Karpas-422 (cell line): ENCODE data around the gene NUP188. TPM values are rescaled to one million over a fixed set of nuclear protein-coding genes. Genes with fewer than 3 reads are reported as not detected.

Experiments used
- DNase-seq: peaks from one replicate; pipeline ENCODE4 v3.0.0-alpha.2; 2015
- H2AFZ ChIP-seq: fragments of 200-600 bp; sonication (generic); 2 replicates; pipeline ENCODE4 v1.6.1; 2014; ENCODE audit warnings: antibody characterized with exemption, low read length, mixed read lengths
- H3K27ac ChIP-seq: fragments of 200-600 bp; sonication (generic); 2 replicates; pipeline ENCODE4 v1.5.1; 2014; ENCODE audit warnings: mild to moderate bottlenecking, low read length, moderate library complexity
- H3K27me3 ChIP-seq: fragments of 200-600 bp; sonication (generic); 2 replicates; pipeline ENCODE4 v1.6.1; 2014; ENCODE audit warnings: low read length, mixed read lengths
- H3K36me3 ChIP-seq: fragments of 200-600 bp; sonication (generic); 2 replicates; pipeline ENCODE4 v1.6.1; 2014; ENCODE audit warnings: low read length, mixed read lengths; ENCODE audit not compliant: insufficient read depth
- H3K4me1 ChIP-seq: fragments of 200-600 bp; sonication (generic); 2 replicates; pipeline ENCODE4 v1.6.1; 2014; ENCODE audit warnings: mild to moderate bottlenecking, low read length, mixed read lengths
- H3K4me2 ChIP-seq: fragments of 200-600 bp; sonication (generic); 2 replicates; pipeline ENCODE4 v1.6.1; 2014; ENCODE audit warnings: low read length, low read depth, mild to moderate bottlenecking; ENCODE audit not compliant: poor library complexity, severe bottlenecking
- H3K4me3 ChIP-seq: fragments of 200-600 bp; sonication (generic); 2 replicates; pipeline ENCODE4 v1.5.1; 2014; ENCODE audit warnings: mild to moderate bottlenecking, antibody characterized with exemption, low read length, mixed read lengths
- H3K79me2 ChIP-seq: fragments of 200-600 bp; sonication (generic); 2 replicates; pipeline ENCODE4 v1.6.1; 2014; ENCODE audit warnings: mild to moderate bottlenecking, low read length, mixed read lengths
- H3K9ac ChIP-seq: fragments of 200-600 bp; sonication (generic); 2 replicates; pipeline ENCODE4 v1.6.0; 2014; ENCODE audit warnings: low read length
- H3K9me2 ChIP-seq: fragments of 200-600 bp; sonication (generic), shearing (Covaris generic); replicated peaks from 2 replicates; pipeline ENCODE4 v1.6.0; 2014; ENCODE audit warnings: mild to moderate bottlenecking, low read length, moderate library complexity; ENCODE audit not compliant: insufficient read depth
- H3K9me3 ChIP-seq: fragments of 300-700, 200-600 bp; sonication (generic); 2 replicates; pipeline ENCODE4 v1.6.1; 2014; ENCODE audit warnings: low read length, mixed read lengths
- H4K20me1 ChIP-seq: fragments of 200-600 bp; sonication (generic); 2 replicates; pipeline ENCODE4 v1.6.1; 2014; ENCODE audit warnings: mild to moderate bottlenecking, antibody characterized with exemption, low read length, low read depth; ENCODE audit not compliant: insufficient read depth
- total RNA-seq: library from RNA; depleted of rRNA; stranded (reverse); fragments of >200 nt; shearing (Covaris generic); gene quantifications from 2 replicates; pipeline ENCODE4 v1.2.3, GENCODE V29; 2014; ENCODE audit warnings: low replicate concordance

Gene NUP188
- total RNA-seq, 1 experiment from 2014 or later: 32.1 TPM

DNA sequence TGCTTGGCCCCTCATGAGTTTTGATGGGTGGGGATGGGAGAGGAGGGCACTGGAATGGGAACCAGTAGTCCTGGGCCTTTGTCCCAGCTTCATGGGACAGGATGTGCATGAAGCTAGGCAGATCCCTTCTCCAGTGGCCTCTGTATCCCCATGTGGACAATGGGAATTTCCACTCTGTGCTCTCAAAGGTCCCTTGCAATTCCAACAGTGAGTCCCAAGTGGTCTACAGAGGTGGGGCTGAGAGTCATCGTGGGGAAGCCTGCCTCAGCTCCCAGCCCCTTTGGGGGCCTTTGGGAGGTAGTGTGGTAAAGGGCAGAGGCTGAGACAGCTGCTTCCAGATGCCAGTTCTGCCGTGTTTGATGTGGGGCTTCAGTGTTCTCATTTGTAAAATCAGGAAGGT, 28.6 kb upstream of the NUP188 start:
- Histone ChIP-seq H3K79me2 (no peaks in the 10 kb centered on the region), H3K27me3 (no peaks in the 10 kb centered on the region), H3K4me2 (no peak overlapping the region), H3K4me1 (peaks cover 17% of the 10 kb centered on the region), H3K9me3 (no peaks in the 10 kb centered on the region), H3K4me3 (no peak overlapping the region), H3K9me2 (no peaks in the 10 kb centered on the region), H3K27ac (no peak overlapping the region), H2AFZ (no peak overlapping the region), H3K9ac (no peak overlapping the region), H3K36me3 (no peaks in the 10 kb centered on the region; the same call in 1 of the 2 replicates), H4K20me1 (no peaks in the 10 kb centered on the region)
- DNase-seq: no peak

DNA sequence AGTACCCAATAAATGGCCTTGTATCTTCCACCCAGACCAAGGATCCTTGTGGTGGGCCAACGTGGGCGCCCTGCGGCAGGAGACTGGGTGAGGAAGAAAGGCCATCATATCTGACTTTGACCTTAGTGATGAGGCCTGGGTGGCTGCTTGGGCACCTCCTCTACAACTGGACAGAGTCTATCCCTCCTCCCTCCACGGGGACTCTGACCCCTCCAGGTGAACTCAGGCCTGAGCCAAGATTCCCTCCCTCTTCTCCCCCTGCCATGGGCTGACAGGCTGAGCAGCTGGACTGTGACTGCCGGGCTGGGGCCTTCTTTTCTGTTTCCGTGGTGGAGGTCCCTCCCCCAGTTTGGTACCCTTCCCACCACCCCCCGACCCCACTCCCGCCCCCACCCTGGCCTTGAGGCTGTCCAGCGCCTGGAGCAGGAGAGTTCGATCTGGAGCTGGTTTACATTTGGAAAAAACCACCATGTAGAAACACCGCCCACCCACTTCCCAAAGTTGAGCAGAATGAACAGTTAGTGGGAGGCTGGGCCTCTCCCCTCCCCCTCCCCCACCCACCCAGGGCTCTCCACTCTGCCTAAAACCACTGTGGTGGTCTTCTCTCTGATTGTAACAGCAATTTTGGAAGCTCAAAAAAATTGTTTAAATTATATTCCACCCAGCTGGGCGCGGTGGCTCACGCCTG, 28.0 kb upstream of the NUP188 start:
- Histone ChIP-seq H3K9me3 (no peaks in the 10 kb centered on the region), H3K79me2 (no peaks in the 10 kb centered on the region), H2AFZ (no peak overlapping the region), H3K4me1 (peaks cover 17% of the 10 kb centered on the region), H3K4me3 (no peak overlapping the region), H3K36me3 (no peaks in the 10 kb centered on the region; the same call in 1 of the 2 replicates), H3K27ac (no peak overlapping the region), H4K20me1 (no peaks in the 10 kb centered on the region), H3K27me3 (no peaks in the 10 kb centered on the region), H3K9ac (no peak overlapping the region), H3K9me2 (no peaks in the 10 kb centered on the region), H3K4me2 (no peak overlapping the region)
- DNase-seq: no peak

DNA sequence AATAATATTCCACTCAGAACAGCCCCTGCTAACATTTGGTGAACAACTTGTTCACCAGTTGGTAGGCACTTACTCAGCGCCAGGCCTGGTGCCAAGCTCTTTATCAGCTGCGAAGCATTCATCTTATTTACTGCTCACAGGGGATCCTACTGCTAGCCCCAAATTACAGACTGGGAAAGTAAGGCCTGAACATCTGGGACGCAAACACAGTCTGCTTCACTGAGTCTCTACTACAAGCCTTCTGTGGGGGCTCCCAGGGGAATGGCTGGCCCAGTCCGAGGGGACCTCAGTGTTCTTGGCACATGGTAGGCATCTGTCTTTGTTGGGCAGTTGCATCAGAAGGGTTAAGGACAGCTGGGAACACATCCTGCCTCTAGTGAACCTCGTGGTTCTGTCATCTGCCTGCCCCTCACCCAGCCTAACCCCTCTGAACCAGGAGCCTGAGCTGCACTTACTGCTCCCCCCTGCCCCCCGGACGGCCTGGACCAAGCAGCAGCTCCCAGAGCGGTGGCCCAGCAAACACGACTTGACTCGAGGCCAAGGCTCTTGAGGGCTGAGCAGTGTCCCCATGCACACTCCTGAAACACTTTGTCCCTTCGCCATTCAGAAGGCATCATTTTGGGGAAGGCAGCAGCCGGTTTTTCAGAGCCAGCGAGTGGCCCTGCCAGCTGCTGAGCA, 27.0 kb upstream of the NUP188 start, which contains the start of gene PHYHD1:
TSS of gene PHYHD1 (plus strand) at position 602 of the 678 bp plus-strand sequence. CDS start 1,342 bp downstream, outside the sequence.
- Histone ChIP-seq H3K4me2 (peak within 1 kb of the TSS; percentile 69), H3K79me2 (no peaks in the 10 kb centered on the region), H3K9ac (peak within 1 kb of the TSS; percentile 55; the same call in 1 of the 2 replicates), H3K9me3 (no peaks in the 10 kb centered on the region), H3K27me3 (no peaks in the 10 kb centered on the region), H3K9me2 (no peaks in the 10 kb centered on the region), H4K20me1 (no peaks in the 10 kb centered on the region), H2AFZ (no peak within 1 kb of the TSS), H3K27ac (no peak within 1 kb of the TSS), H3K36me3 (no peaks in the 10 kb centered on the region; the same call in 1 of the 2 replicates), H3K4me3 (peak within 1 kb of the TSS; percentile 60; the same call in 1 of the 2 replicates), H3K4me1 (peaks cover 17% of the 10 kb centered on the region)
- DNase-seq: no peak

DNA sequence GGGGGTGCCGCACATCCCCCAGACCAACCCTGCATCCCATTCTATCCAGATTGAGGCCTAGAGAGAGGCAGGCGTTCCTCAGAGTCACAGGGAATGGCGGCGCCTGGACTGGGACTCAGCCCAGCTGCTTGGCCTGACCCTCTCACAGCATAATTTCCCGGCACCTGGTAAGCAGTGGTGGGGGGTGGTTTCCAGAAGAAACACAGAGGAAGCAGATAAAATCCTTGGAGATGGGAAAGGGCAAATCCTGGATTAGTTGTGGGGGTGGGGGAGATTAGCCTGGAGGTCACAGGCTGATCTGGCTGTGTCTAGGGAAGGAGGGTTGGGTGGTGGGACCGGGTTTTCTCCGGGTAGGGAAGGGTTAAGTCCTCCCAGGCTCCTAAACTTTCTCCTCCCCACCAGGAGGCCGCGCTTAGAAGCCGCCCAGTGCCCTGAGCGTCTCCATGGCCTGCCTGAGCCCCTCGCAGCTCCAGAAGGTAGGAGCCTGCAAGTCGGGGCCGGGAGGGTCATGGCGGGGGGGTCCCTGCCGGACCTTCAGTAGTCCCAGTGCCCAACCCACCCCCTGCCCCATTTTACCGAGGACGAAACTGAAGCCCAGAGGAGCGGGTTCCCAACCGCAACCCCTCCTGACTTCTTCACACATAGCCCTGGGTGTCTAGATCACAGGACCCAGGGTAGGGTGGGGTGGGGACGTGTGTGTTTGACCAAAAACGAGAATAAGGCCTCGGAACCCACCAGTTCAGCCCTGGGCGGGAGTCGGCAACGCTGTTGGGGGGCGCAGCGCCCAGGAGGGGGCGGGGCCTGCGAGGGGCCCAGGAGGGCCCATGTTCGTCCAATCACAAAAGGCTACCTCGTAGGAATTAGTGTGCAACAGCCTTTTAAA, 25.4 kb upstream of the NUP188 start:
- Histone ChIP-seq H3K4me1 (peaks cover 17% of the 10 kb centered on the region), H2AFZ (peak overlapping the region; percentile 78), H3K9ac (peak overlapping the region; percentile 55), H4K20me1 (no peaks in the 10 kb centered on the region), H3K4me2 (peak overlapping the region; percentile 69), H3K27me3 (no peaks in the 10 kb centered on the region), H3K9me2 (no peaks in the 10 kb centered on the region), H3K27ac (no peak overlapping the region), H3K4me3 (peak overlapping the region; percentile 60), H3K9me3 (no peaks in the 10 kb centered on the region), H3K36me3 (no peaks in the 10 kb centered on the region; the same call in 1 of the 2 replicates), H3K79me2 (no peaks in the 10 kb centered on the region)
- DNase-seq: peak; percentile 71

DNA sequence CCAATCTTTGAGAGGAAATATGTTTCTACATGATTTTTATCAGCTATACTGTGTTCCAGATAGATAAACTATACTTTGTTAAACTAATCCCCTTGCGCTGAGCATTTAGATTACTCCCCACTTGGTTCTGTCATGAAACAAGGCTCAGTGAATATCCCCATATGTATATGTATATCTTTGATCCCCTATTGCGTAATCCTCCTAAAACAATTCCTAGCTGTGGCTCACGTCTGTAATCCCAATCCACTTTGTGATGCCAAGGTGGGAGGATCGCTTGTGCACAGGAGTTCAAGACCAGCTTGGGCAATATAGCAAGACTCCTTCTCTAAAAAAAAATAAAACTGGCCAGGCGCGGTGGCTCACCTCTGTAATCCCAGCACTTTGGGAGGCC, 24.0 kb upstream of the NUP188 start:
- Histone ChIP-seq H3K4me2 (no peak overlapping the region), H3K4me1 (peaks cover 17% of the 10 kb centered on the region), H3K9me3 (no peaks in the 10 kb centered on the region)

GRCh38 chr9:128927731-128928411, 19.6 kb upstream of the NUP188 start:
- no peaks in the 10 kb centered on the region for H3K27me3 ChIP-seq
- H3K9ac ChIP-seq: no peak overlapping the region
- no peaks in the 10 kb centered on the region for H3K36me3 ChIP-seq
- no peaks in the 10 kb centered on the region for H3K9me3 ChIP-seq
- H3K4me2 ChIP-seq: no peak overlapping the region
- H4K20me1 ChIP-seq: no peaks in the 10 kb centered on the region
- no peak overlapping the region for H3K4me3 ChIP-seq
- H2AFZ ChIP-seq: peak overlapping the region; percentile 63; the same call in 1 of the 2 replicates
- H3K4me1 ChIP-seq: no peaks in the 10 kb centered on the region
- peak; percentile 83 for DNase-seq
- no peak overlapping the region for H3K27ac ChIP-seq
- no peaks in the 10 kb centered on the region for H3K9me2 ChIP-seq
- no peaks in the 10 kb centered on the region for H3K79me2 ChIP-seq

More for the DNA sequence above, 24.0 kb upstream of the NUP188 start:
- no peaks in the 10 kb centered on the region for H3K9me2 ChIP-seq
- H3K36me3 ChIP-seq: no peaks in the 10 kb centered on the region
- H4K20me1 ChIP-seq: no peaks in the 10 kb centered on the region
- H3K27ac ChIP-seq: no peak overlapping the region
- no peak overlapping the region for H3K9ac ChIP-seq
- H2AFZ ChIP-seq: no peak overlapping the region
- H3K4me3 ChIP-seq: no peak overlapping the region
- no peaks in the 10 kb centered on the region for H3K27me3 ChIP-seq
- H3K79me2 ChIP-seq: no peaks in the 10 kb centered on the region
- no peak for DNase-seq

GRCh38 chr9:128928624-128929023, 18.9 kb upstream of the NUP188 start:
- H3K79me2 ChIP-seq: no peaks in the 10 kb centered on the region
- H3K9me2 ChIP-seq: no peaks in the 10 kb centered on the region
- H3K27ac ChIP-seq: no peak overlapping the region
- H3K4me2 ChIP-seq: no peak overlapping the region
- H3K4me1 ChIP-seq: no peaks in the 10 kb centered on the region
- H3K9ac ChIP-seq: no peak overlapping the region
- DNase-seq: no peak
- H3K9me3 ChIP-seq: no peaks in the 10 kb centered on the region
- no peaks in the 10 kb centered on the region for H4K20me1 ChIP-seq
- no peak overlapping the region for H3K4me3 ChIP-seq
- H3K36me3 ChIP-seq: no peaks in the 10 kb centered on the region
- H3K27me3 ChIP-seq: no peaks in the 10 kb centered on the region
- H2AFZ ChIP-seq: no peak overlapping the region
